NCI-H82 (cell line): Measurements from ENCODE around the gene TMEM51.
A peak's percentile ranks its signal among the peaks of the same experiment; 100 is the strongest.

Experiments used
- DNase-seq: peaks from one replicate; lab custom pipeline; 2025; lab: John Stamatoyannopoulos, UW

TMEM51 gene

DNA sequence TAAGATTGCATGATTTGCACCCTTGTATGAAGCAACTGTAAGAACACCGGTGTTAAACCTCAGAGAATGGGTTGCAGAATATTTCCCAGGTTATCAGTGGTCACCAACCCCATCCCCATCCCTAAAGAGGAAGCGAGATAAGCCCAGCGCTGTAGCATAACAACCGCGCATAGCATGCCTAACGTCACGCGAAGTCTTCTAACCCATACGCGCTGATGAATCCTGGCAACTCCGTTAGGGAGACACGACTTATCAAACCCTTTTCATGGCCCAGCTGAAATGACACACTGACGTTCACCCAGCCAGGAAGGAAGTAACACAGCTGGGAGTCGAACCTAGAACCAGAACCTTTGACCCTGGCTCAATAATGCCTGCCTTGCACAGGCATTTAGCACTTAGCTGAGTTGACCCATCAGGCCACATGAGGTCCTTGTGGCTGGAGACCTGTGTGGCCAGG lies 24.2 kb downstream of the TMEM51 start:
- no peak for DNase-seq

DNA sequence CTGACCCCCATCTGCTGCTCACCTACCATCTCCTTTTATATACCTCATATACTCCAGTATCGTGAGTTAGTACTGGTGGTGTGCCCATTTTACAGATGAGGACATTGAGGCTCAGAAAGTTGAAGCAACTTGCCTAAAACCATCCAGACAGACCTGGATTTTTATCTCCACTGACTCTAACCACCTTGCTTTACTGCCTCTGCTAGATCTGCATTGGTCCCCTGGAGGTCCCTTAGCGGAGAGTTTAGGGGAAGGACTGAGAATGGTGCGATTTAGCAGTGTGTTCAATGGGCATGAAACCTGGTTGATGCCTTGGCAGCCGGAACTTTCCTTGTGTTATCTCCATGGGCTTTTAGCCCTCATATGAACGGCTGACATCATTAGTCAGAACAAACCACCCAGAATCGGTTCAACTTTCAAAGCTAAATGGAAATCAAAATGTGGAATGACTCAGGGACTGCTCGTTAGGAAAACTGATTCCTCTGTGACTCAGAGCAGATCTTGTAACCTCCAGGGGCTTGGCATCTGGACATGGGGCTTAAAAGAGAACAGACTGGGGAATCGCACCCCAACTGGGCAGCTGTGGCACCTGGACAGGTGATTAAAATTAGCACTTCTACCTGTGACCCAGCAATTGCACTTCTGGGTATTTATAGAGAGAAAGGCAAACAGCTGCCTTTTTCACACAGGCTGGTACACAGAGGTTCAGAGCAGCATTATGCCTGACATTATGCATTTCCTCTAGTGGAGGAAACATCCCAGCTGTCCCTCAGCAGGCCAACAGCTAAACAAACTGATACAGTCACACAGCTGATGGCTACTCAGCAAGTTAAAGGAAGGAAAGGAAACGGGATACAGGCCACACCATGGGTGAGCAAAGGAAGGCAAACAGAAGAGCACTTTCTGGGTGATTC lies 25.3 kb downstream of the TMEM51 start:
- DNase-seq = no peak

DNA sequence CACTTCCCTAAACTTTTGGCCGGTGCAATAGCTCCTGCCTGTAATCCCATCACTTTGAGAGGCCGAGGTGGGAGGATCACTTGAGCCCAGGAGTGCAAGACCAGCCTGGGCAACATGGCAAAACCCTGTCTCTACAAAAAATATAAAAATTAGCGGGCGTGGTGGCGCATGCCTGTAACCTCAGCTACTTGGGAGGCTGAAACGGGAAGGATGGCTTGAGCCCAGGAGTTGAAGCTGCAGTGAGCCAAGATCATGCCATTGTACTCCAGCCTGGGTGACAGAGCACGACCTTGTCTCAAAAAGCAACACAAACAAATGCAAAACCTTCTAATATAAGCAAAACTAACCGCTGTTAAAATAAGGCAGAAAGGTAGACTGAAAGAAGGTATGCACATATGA lies 25.9 kb downstream of the TMEM51 start:
- no peak for DNase-seq

DNA sequence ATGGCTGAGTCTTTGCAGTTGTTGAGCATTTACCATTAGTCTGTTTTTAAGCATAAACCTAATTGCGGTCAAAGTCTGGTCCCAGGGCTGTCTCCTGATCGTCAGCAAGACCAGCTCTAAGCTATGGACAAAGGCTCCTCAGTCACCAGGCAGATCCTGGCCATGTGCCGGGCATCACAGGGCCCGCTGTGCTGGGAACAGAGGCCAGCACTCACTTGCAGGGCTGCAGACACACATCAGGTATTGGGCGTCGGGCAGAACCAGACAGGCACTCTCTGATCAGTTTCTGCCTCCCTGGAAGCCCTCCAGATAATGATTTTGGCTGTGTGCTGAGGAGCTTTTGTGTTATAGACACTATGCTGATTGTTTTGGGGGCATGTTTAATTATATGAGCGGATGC lies 26.6 kb downstream of the TMEM51 start:
- DNase-seq = no peak

DNA sequence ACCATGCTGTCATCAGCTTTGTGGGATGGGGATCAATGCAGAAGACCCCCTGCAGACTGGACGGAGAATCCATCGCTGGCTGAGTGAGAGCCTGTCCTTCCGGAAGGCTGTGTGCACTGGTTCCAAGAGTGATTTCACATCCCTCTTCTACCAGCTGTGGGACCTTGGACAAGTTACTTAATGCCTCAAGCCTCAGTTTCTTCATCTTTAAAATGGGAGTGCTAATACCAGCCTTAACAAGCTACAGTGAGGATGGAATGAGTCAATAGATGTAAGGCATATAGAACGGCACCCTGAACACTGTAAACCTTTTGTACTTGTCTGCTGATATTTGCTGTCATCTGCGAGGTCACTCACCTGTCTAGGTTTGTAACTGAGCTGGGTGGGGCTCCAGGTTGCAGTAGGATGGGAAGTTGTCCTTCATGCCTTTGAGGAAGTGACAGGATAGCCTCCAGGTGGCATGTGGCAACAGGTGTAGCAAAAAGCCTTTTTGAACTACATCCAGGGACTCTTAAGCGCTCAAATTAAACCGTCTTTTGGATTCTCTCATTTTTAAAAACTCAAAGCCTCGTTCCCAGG lies 27.5 kb downstream of the TMEM51 start:
- DNase-seq = no peak

DNA sequence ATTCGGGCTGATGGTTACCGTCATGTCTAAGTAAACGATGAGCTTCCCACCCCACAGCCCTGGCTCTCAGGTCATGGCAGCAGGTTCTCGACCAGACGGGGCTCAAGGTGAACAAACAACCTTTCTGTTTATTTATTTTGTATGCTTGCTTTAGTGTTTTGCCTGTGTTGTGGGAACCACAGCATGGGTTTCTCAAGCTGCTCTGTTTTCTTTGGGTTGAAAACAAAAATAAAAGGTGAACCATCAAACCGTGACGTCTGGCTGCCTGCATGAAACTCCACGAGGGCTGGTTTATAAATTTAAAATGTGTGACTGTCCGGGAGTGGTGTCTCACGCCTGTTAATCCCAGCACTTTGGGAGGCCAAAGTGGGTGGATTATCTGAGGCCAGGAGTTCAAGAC lies 28.0 kb downstream of the TMEM51 start:
- DNase-seq = no peak

DNA sequence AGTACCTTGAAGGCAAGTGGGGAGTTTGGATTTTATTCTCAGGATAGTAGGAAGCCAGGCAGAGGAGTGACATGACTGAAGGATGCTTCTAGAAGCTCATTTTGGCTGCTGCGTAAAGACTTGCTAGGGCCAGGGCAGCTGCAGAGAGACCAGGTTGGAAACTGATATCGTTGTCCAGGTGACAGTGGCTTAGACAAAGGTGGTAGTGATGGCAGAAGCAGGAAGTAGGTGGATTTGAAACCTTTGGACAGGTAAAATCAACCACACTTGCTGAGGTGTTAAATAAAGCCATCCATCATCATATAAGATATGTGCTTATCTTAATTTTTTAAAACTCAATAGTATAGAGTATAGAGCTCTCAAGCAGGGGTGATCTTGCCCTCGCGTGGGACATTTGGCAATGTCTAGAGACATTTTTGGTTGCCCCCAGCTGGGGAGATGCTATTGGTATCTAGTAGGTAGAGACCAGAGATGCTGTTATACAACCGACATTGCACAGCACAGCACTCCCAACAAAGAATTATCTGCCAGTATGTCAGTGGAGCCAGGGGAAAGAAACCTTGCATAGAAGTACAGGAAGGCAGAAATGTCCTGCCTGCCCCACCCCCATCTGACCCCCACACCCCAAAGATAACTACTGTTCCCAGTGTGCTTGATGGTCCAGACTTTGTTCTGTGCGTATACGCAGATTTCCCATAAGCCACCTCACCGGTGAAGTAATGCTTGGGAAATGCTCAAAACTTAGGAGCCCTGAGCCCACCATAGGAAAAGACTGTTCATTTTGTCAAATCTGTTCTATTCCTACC lies 31.1 kb downstream of the TMEM51 start:
- DNase-seq = no peak

DNA sequence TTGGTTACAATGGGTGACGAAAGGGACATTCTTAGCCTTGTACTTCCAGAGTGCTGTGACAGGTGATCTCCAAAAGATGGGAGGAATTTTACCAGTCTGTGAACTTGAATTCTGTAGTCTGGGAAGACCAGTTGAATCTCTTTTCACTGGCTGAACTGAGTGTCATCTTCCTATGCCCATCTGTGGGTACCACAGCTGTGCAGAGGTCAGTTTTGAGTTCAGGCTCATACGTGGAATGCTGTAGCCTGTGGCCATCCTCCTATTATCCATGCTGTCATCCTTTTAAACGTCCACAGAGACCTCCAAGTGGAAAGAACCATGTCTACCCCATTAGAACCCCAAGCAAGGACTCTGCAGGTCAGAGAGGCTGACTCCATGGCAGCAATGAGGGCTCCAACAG lies 32.1 kb downstream of the TMEM51 start:
- no peak for DNase-seq

DNA sequence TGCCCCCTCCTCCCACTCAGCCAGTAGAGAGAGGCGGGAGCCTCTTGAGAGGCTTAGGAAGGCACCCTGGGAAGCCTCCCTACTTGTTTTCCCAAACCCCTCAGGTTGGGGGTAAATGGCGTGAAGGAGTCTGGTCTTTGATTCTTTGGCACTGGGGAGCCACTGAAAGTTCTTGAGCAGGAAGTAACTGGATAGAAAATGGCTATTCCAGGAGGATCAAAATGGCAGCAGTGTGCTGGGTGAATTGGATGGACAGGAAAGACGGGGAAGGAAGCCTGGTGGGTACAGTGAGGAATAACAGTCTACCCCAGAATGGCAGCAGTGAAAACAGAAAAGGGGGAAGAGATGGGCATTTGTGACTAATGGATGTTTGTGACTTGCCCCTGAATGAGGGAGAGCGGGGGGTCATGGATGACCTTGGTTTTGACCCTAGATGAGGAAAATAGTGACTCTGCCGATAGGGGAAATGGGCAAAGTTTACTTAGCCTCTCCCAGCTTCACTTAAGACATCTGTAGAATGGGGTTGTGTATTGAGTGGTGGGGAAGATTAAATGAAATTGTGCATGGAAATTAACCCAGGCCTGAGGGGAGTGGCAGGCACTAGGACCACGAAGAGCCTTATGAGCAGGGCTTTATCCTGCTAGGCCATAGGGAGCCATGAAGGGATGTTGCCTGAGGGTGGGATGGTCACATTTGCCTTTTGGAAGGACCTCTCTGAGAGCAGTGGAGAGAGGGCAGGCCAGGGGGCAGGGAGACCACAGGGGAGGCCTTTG lies 32.7 kb downstream of the TMEM51 start:
- no peak for DNase-seq

DNA sequence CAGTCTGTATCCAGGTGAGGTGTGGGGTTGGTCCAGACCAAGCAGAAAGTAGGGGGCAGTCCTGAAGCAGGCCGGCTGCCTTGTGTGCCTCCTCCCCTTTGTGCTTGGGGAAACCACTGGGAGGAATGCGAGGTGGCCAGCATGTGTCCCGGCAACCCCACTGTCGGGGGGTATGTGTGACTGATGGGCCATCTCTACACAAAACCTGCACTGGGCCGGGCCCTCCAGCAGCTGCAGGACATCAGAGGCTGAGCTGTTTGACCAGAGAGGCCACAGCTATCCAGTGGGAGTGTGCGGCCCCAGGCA lies 33.3 kb downstream of the TMEM51 start:
- no peak for DNase-seq

DNA sequence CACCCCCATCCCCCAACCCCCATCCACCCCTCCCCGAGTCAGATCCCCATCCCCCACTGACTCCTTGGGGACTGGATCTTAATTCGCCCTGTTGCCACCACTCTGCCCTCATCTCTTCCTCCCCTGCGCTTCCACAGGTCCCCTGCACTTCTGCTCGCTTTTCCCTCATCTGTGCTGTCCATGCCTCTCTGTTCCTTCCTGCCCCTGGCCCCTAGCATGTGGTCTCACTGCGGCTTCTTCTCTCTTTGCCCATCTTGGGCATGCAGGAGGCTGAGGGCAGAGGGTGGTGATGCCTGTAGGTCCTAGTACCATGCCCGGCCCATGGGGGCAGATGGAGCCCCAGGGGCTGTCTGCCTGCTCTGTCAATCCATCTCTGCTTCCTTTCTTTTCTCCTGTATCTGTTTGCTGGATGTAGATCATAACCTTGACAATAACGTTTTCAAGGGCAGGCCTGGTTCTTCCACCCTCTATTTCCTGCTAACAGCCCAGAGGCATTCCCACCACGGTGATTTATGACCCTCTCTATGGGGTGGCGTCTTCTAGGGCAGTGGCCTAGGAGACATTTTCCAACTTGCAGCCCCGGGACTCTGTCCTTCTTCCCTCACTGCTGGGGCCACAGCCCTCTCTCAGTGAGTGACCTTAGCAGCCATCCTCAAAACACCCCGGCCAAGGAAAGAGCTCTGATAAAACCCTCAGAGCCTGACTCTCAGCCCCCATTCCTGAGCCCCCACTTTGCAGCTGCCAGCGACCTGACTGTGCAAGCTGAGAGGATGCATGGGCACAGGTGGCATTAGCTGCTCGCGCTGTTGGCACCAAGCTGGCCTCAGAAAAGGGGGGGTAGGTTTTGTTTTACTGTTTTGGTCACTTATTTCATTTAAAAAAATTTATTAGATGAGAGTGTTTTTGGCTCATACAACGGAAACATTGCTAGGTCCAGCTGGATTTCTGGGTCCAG lies 33.9 kb downstream of the TMEM51 start:
- no peak for DNase-seq

DNA sequence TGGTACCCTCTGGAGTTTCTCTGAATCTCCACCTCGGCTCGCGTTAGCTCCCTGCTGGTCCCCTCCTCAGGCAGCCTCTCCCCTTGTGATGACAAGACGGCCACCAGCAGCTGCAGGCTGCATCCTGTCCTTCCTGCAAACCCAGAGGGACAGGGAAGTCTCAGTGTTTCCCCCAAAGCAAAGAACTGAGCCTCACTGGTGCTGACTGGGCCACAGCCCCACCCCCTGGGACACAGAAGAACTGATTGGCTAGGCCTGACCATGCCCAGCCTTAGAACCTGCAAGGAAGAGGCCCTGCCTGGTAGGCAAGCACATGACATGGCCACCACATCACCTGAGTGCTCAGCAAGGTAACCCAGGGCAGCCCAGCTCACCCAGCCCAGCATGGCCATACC lies 34.6 kb downstream of the TMEM51 start:
- peak; percentile 26 for DNase-seq

DNA sequence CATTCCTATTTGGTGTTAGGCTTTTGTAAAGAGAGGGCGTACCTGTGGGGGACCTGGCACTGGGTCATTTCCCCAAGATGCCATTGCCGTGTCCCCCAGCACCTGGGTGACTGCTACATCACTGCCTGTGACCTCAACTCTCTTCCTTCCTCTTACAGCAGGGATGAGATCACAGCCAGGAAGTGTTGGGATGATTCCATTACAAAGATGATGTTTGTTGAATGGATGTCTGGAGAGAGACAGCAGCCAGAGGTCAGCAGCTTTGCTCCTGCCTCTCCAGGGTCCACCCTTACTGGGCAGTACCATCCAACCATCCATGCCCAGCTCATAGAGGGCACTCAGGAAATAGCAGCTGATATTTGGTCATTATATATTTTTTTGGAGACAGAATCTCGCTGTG lies 35.1 kb downstream of the TMEM51 start:
- DNase-seq = no peak

DNA sequence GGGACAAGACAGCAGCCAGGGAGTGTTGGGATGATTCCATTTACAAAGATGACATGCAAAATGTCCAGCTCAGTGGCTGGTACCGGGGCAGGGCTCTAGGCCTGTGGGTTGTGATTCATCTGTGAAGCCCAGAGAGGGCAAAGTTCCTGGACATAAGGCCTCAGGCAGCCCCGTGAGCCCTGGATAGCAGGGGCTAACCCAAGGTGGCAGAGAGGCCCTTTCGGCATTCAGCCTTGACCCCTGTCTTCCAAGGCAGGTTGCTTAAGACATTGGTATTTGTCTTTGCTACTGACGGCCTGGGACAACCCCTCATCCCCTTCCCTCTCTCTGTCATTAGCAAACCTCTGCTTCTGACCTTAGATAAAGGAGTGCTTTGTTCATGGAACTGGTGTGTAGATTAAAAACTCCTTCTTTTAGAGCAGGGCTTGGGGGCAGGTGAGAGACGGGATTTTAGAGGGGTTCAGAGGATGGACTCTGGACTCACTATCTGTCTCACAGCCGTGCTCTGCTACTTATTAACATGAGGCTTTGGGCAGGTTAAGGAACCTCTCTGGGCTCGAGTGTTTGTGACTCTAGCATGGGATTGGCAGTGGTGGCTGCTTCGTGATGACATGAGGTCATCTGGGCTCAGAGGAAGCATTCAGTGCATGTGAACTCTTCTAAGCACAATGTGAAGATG lies 36.3 kb downstream of the TMEM51 start:
- no peak for DNase-seq

DNA sequence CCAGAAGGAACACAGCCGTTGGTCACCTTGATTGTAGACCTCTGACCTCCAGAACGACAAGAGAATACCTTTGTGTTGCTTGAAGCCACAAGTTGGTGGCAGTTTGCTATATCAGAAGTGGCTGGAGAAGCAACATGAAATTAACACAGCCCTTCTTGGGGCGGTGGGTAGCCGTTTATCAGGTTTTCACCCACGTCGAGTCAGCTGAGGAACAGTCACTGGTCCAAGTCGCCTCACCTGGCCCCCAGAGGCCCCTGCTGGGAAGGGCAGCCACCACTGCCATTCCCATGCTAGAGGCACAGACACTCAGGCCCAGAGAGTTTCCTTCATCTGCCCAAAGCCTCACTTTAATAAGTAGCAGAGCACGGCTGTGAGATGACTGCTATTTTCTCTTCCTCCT lies 37.7 kb downstream of the TMEM51 start:
- no peak for DNase-seq

DNA sequence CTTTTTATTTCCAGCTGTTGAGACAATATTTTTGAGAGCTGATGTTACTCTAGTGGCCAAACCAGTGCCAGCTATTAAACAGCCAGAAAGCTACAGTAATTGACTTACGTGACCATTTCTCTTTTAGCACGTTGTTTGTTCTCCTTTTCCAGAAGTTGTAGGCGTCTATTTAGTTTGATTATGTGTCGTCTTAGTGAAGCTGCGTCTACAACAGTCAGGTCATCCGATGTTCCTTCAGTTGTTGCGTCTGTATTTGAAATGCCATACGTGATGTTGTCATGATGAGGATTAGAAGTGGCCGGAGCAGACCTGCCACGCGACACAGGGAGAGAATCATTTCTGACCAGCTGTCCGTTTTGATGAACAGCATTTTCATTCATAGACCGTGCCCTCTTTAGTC lies 38.2 kb downstream of the TMEM51 start:
- DNase-seq = no peak

DNA sequence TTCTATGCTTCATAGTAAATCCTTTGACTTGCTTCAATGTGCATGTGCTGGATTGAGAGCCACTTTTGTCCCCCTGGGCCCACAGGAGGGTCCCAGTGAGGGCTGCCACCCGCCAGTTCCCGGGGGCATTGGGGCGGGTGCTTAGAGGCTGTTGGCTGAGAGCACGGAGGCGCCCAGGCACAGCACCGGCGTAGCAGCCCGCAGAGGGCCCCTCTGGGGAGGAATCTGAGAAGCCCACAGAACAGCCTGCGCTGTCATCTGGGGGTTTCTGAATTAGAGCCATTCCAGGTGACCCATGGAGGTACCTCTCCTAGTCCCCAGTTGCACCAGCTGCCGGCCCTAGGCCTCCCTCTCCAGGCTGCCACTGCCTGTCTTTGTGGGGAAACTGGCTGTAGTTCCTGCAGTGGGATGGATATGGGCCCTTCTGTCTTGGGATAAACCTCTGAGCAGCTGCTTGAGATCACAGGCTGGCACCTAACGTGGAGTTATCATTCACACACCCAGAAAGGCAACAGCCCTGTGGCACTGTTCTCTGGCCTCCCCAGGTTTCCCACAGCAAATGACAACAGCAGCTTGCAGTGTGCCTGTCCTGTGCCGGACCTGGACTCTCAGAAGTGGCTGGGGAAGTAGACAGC lies 39.5 kb downstream of the TMEM51 start:
- DNase-seq = peak; percentile 36

DNA sequence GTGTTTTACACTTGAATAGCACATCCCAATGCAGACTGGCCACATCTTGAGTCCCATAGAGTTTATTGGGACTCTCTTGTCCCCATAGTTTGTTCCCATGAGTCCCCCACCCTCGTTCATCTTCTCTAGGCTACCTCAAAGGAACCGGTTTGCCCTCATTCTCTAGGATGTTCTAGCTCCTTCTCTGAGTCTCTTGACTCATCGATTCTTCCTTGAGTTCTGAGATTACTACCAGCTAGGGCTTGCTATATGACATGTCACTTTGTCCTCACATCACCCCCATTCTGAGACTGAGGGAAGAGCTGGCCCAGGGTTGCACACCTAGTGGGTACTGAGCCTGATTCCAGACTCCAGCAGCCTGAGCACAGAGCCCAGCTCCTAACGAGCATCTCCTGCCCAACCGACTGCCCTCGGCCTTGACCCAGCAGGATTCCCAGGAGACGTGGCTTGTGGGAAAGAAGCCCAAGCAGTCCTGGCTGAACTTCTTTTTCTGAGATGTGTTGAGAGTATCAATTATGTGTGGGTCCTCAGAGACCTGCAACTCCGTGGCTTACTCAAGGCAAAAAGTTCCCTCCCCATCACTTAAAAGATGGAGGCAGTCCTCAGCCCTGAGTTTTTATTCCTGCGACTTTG lies 42.0 kb downstream of the TMEM51 start:
- DNase-seq = no peak

DNA sequence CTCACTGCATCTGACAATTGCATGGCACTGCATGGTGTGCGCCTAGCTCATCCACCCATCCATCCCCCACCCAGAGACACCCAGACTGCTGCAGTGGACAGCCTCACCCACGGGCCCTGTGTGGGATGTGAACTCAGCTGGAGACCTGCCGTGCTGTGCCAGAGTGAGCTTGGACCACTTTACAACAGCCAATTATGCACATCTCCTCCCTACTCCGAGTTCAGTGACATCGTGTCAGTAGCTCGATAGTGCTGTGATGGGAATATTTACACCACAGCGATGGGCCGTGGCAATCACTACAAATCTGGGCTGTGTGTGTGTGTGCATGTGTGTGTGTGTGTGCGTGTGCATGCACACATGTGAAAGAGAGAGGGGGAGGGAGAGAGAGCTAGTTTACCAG lies 42.5 kb downstream of the TMEM51 start:
- DNase-seq = no peak
